GM21367 (cell line): ENCODE measurements around the gene ANKRD29.

Source experiments
- ATAC-seq: cut with Tn5 transposase; IDR thresholded peaks from one replicate; pipeline ENCODE4 v1.9.1; 2021; ENCODE audit not compliant: unreplicated experiment

The ANKRD29 gene

GRCh38 chr18:23684515-23685197 lies 21.9 kb upstream of the ANKRD29 start:
- ATAC-seq = no peak

GRCh38 chr18:23683671-23684070 lies 21.0 kb upstream of the ANKRD29 start:
- no peak for ATAC-seq

- no peak for ATAC-seq
Observed at GRCh38 chr18:23683155-23683554, 20.4 kb upstream of the ANKRD29 start.

- ATAC-seq = no peak
Observed at GRCh38 chr18:23682472-23682871, 19.8 kb upstream of the ANKRD29 start.

GRCh38 chr18:23682045-23682444 lies 19.3 kb upstream of the ANKRD29 start:
- ATAC-seq = no peak

GRCh38 chr18:23675896-23676295 lies 13.2 kb upstream of the ANKRD29 start:
- no peak for ATAC-seq

GRCh38 chr18:23675236-23675635 lies 12.5 kb upstream of the ANKRD29 start:
- ATAC-seq = no peak

- ATAC-seq = no peak
Observed at GRCh38 chr18:23673725-23674124, 11.0 kb upstream of the ANKRD29 start.

- ATAC-seq = no peak
Observed at GRCh38 chr18:23671564-23671963, 8.9 kb upstream of the ANKRD29 start.

GRCh38 chr18:23669804-23670405 lies 7.2 kb upstream of the ANKRD29 start:
- ATAC-seq = no peak

- ATAC-seq = no peak
Observed at GRCh38 chr18:23669202-23669766, 6.6 kb upstream of the ANKRD29 start.

- ATAC-seq = no peak
Observed at GRCh38 chr18:23668731-23669130, 6.0 kb upstream of the ANKRD29 start.

GRCh38 chr18:23667114-23667513 lies 4.4 kb upstream of the ANKRD29 start:
- ATAC-seq = no peak

- ATAC-seq = no peak
Observed at GRCh38 chr18:23664674-23665073, 2.0 kb upstream of the ANKRD29 start.

- ATAC-seq = no peak
Observed at GRCh38 chr18:23661735-23662308, 889 bp downstream of the ANKRD29 start.

- no peak for ATAC-seq
Observed at GRCh38 chr18:23658285-23658684, 4.4 kb downstream of the ANKRD29 start.

- ATAC-seq = no peak
Observed at GRCh38 chr18:23652232-23652631, 10.5 kb downstream of the ANKRD29 start.

- ATAC-seq = no peak
Observed at GRCh38 chr18:23650968-23651927, 11.5 kb downstream of the ANKRD29 start.

GRCh38 chr18:23648940-23649607 lies 13.6 kb downstream of the ANKRD29 start:
- no peak for ATAC-seq

GRCh38 chr18:23648456-23648855 lies 14.3 kb downstream of the ANKRD29 start:
- no peak for ATAC-seq

- no peak for ATAC-seq
Observed at GRCh38 chr18:23646282-23646681, 16.4 kb downstream of the ANKRD29 start.
